K562 (cell line): Measurements from ENCODE around the gene DMWD. TPM values are rescaled to one million over a fixed set of nuclear protein-coding genes. Genes with fewer than 3 reads are reported as not detected.

Source experiments
- ARHGAP35 ChIP-seq: fragments of 450-650 bp; IDR thresholded peaks from 2 replicates; pipeline ENCODE4 v1.6.1; 2018; ENCODE audit not compliant: partially characterized antibody
- EGR1 ChIP-seq: fragments of 450-650 bp; conservative IDR thresholded peaks from 2 replicates; pipeline ENCODE4 v1.6.1; 2017; ENCODE audit warnings: mild to moderate bottlenecking
- GABPA ChIP-seq: fragments of 200-800 bp; sonication (Bioruptor generic); conservative IDR thresholded peaks from 2 replicates; pipeline ENCODE4 v1.6.1; 2016; ENCODE audit warnings: low read depth, missing genetic modification characterization, missing compliant biosample characterization
- HDAC1 ChIP-seq, 2 experiments: fragments of 450-650 bp; IDR thresholded peaks; 2 replicates each; pipeline ENCODE4 v1.6.1; 2016 to 2017; ENCODE audit warnings: inconsistent platforms in 1 of 2, mild to moderate bottlenecking in 1 of 2, moderate library complexity in 1 of 2
- HIVEP1 ChIP-seq: fragments of 250-450 bp; sonication (Bioruptor Pico); IDR thresholded peaks from 2 replicates; pipeline ENCODE4 v1.4.0; 2020; ENCODE audit warnings: mild to moderate bottlenecking
- HMG20A ChIP-seq: fragments of 450-650 bp; formaldehyde crosslinking; conservative IDR thresholded peaks from 2 replicates; pipeline ENCODE4 v1.4.0; 2020; ENCODE audit warnings: mild to moderate bottlenecking, mixed read lengths
- PHB2 ChIP-seq: fragments of 450-650 bp; IDR thresholded peaks from 2 replicates; pipeline ENCODE4 v1.6.1; 2017; ENCODE audit warnings: low read depth
- RBM34 ChIP-seq: fragments of 200-400 bp; formaldehyde crosslinking; IDR thresholded peaks from 2 replicates; pipeline ENCODE4 v1.6.1; 2018; ENCODE audit warnings: low read length, borderline replicate concordance; ENCODE audit not compliant: insufficient read depth
- SREBF1 ChIP-seq: fragments of 150-350 bp; IDR thresholded peaks from 2 replicates; pipeline ENCODE4 v1.6.1; 2014; ENCODE audit warnings: antibody characterized with exemption, low read depth, low read length, borderline replicate concordance
- TAF1 ChIP-seq: IDR thresholded peaks from 2 replicates; pipeline ENCODE4 v1.6.1; 2011; ENCODE audit warnings: mild to moderate bottlenecking, low read length, moderate library complexity; ENCODE audit not compliant: insufficient read depth, control insufficient read depth, severe bottlenecking; ENCODE audit errors: extremely low read depth
- ZNF384 ChIP-seq: IDR thresholded peaks from 2 replicates; pipeline ENCODE4 v1.6.1; 2012; ENCODE audit warnings: low read depth, low read length, improper control_type of control experiment
- ZNF699 ChIP-seq: fragments of 250-450 bp; sonication (Bioruptor Pico); IDR thresholded peaks from 2 replicates; pipeline ENCODE4 v1.8.0; 2021; ENCODE audit warnings: mild to moderate bottlenecking, moderate library complexity; ENCODE audit not compliant: insufficient replicate concordance
- polyA plus RNA-seq, 8 experiments: library from polyadenylated mRNA; depleted of rRNA in 4 of 8; stranded (reverse) in 5 of 8; unstranded in 3 of 8; fragments of >200 nt; fragmentation: Nextera tagmentation in 2 of 8; fragmentation: Illumina TruSeq in 1 of 8; extraction: Ambion mirVana in 2 of 8; extraction: Trizol in 1 of 8; gene quantifications; 2 replicates each; pipeline versions ENCODE4 v1.2.1 to v1.2.3, GENCODE V29; 2011 to 2014; ENCODE audit warnings: inconsistent platforms in 1 of 8, missing spikeins in 1 of 8
- total RNA-seq, 7 experiments: library from RNA; depleted of rRNA in 6 of 7; stranded (reverse); fragments of >200 nt in 6 of 7; fragmentation: Illumina TruSeq in 2 of 7; extraction: Trizol in 2 of 7; gene quantifications; 2 replicates each; pipeline versions ENCODE4 v1.2.1 to v1.2.3, GENCODE V29; 2011 to 2021; ENCODE audit warnings: low replicate concordance in 1 of 7
- TF ChIP-seq, protein P1 (sequence below): IDR thresholded peaks from 3 replicates; pipeline ENCODE4 v1.6.1; 2011; ENCODE audit warnings: borderline replicate concordance, mild to moderate bottlenecking; ENCODE audit not compliant: insufficient read length, insufficient read depth
- TF ChIP-seq, protein P2 (sequence below): fragments of 450-650 bp; IDR thresholded peaks from 2 replicates; pipeline ENCODE4 v1.6.1; 2014; ENCODE audit warnings: low read depth, mild to moderate bottlenecking, moderate library complexity, borderline replicate concordance
- TF ChIP-seq, protein P3 (sequence below), 2 experiments: fragments of 450-650 bp in 1 of 2; sonication (generic) in 1 of 2; formaldehyde crosslinking in 1 of 2; IDR thresholded peaks in 1 of 2; conservative IDR thresholded peaks in 1 of 2; 2 replicates each; pipeline versions ENCODE4 v1.6.1 to v1.8.1; 2016 to 2023; ENCODE audit warnings: mild to moderate bottlenecking in 2 of 2, moderate library complexity in 2 of 2, inconsistent platforms in 1 of 2, missing genetic modification reagents in 1 of 2
- TF ChIP-seq, protein P4 (sequence below): sonication (generic); formaldehyde crosslinking; IDR thresholded peaks from 2 replicates; pipeline ENCODE4 v1.8.1; 2023; ENCODE audit warnings: mild to moderate bottlenecking, missing genetic modification reagents
- TF ChIP-seq, protein P5 (sequence below), 3 experiments: IDR thresholded peaks in 2 of 3; conservative IDR thresholded peaks in 1 of 3; 2 replicates each; pipeline ENCODE4 v1.5.1; 2011 to 2012; ENCODE audit warnings: low read length in 3 of 3, mild to moderate bottlenecking in 3 of 3, control low read depth in 2 of 3, improper control_type of control experiment in 1 of 3, inconsistent platforms in 1 of 3, low read depth in 1 of 3, mixed read lengths in 1 of 3, moderate library complexity in 1 of 3; ENCODE audit not compliant: insufficient read depth in 2 of 3

DMWD gene
- total and polyA plus RNA-seq, 9 of the 15 experiments (the other 6 are each of a cell fraction or from before 2014, with no cell fraction given) = 4.7 to 54.6 (median 19.0) TPM

DNA sequence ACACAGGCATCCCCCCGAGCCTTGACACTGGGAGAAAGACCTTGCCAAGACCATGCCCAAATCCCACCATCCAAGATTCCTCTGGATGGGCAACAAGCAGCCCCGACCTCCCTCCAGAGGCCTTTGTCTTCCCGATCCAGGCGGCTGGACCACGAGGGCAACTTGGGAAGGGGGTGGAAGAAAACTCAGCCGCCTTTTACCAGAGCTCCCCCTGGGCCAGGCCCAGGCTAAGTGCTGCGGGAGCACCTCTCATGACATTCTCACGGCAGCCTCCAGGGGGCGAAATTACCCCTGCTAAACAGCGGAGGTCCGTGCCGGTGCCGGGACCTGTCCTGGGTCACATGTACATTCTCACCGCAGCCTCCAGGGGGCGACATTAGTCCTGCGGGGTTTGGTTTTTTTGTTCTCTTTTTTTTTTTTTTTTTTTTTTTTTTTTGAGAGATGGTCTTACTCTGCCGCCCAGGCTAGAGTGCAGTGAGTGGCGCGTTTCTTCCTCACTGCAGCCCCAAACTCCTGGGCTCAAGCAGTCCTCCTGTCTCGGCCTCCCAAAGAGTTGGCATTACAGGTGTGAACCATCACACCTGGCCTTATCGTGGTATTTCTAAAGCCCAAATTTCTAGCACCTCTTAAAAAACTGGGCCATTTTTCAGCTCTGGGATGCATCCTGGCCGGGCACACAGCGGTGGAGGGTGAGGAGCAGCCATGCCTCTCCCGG, 24.5 kb upstream of the DMWD start (continued):
- TF ChIP-seq, protein P1, sequence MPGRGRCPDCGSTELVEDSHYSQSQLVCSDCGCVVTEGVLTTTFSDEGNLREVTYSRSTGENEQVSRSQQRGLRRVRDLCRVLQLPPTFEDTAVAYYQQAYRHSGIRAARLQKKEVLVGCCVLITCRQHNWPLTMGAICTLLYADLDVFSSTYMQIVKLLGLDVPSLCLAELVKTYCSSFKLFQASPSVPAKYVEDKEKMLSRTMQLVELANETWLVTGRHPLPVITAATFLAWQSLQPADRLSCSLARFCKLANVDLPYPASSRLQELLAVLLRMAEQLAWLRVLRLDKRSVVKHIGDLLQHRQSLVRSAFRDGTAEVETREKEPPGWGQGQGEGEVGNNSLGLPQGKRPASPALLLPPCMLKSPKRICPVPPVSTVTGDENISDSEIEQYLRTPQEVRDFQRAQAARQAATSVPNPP = no peak
- TF ChIP-seq ZNF699 (no peak), SREBF1 (peak; percentile 62; the same call in 1 of the 2 replicates), ZNF384 (peak; percentile 100), HDAC1 (IDR thresholded peaks at IDR 0.05) (no peak), HIVEP1 (CRISPR knock-in tag) (no peak), ARHGAP35 (no peak), TAF1 (no peak), HMG20A (CRISPR knock-in tag) (no peak), PHB2 (no peak), RBM34 (no peak), EGR1 (no peak), GABPA (tag) (0 out of 2 replicates have a peak, but pooled peaks have one; percentile 9)
- TF ChIP-seq, protein P2, sequence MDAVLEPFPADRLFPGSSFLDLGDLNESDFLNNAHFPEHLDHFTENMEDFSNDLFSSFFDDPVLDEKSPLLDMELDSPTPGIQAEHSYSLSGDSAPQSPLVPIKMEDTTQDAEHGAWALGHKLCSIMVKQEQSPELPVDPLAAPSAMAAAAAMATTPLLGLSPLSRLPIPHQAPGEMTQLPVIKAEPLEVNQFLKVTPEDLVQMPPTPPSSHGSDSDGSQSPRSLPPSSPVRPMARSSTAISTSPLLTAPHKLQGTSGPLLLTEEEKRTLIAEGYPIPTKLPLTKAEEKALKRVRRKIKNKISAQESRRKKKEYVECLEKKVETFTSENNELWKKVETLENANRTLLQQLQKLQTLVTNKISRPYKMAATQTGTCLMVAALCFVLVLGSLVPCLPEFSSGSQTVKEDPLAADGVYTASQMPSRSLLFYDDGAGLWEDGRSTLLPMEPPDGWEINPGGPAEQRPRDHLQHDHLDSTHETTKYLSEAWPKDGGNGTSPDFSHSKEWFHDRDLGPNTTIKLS = peak; percentile 39; the same call in 1 of the 2 replicates
- TF ChIP-seq, protein P3, sequence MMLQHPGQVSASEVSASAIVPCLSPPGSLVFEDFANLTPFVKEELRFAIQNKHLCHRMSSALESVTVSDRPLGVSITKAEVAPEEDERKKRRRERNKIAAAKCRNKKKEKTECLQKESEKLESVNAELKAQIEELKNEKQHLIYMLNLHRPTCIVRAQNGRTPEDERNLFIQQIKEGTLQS (IDR thresholded peaks at IDR 0.05) = no peak
- TF ChIP-seq, protein P3 (CRISPR knock-in tag; conservative IDR thresholded peaks at IDR 0.05) = no peak
- TF ChIP-seq, protein P4, sequence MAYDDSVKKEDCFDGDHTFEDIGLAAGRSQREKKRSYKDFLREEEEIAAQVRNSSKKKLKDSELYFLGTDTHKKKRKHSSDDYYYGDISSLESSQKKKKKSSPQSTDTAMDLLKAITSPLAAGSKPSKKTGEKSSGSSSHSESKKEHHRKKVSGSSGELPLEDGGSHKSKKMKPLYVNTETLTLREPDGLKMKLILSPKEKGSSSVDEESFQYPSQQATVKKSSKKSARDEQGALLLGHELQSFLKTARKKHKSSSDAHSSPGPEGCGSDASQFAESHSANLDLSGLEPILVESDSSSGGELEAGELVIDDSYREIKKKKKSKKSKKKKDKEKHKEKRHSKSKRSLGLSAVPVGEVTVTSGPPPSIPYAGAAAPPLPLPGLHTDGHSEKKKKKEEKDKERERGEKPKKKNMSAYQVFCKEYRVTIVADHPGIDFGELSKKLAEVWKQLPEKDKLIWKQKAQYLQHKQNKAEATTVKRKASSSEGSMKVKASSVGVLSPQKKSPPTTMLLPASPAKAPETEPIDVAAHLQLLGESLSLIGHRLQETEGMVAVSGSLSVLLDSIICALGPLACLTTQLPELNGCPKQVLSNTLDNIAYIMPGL (CRISPR knock-in tag) = no peak
- TF ChIP-seq, protein P5, sequence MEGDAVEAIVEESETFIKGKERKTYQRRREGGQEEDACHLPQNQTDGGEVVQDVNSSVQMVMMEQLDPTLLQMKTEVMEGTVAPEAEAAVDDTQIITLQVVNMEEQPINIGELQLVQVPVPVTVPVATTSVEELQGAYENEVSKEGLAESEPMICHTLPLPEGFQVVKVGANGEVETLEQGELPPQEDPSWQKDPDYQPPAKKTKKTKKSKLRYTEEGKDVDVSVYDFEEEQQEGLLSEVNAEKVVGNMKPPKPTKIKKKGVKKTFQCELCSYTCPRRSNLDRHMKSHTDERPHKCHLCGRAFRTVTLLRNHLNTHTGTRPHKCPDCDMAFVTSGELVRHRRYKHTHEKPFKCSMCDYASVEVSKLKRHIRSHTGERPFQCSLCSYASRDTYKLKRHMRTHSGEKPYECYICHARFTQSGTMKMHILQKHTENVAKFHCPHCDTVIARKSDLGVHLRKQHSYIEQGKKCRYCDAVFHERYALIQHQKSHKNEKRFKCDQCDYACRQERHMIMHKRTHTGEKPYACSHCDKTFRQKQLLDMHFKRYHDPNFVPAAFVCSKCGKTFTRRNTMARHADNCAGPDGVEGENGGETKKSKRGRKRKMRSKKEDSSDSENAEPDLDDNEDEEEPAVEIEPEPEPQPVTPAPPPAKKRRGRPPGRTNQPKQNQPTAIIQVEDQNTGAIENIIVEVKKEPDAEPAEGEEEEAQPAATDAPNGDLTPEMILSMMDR (IDR thresholded peaks at IDR 0.05 in 2 of 3, conservative IDR thresholded peaks at IDR 0.05 in 1 of 3; ENCODE audit: insufficient read depth in 2 of 3, low read depth in 1 of 3, low read length in 3 of 3) = peak; percentile 99 to 100 (median 99)
